ENCODE results near the gene KRT86. TPM values are rescaled to one million over a fixed set of nuclear protein-coding genes. Genes with fewer than 3 reads are reported as not detected.

The KRT86 gene
- total RNA-seq, 2 experiments from 2014 or later = 0.14 TPM; not detected in 1

Other genes with a start within 250 kb of the KRT86 start
- 1 to 10 TPM; 8.6 to 8.8 TPM for gene NR4A1, start 223.2 kb upstream of the KRT86 start, total RNA-seq
- 10 to 100 TPM; 25.2 to 28.8 TPM for gene ATG101, start 204.7 kb upstream of the KRT86 start, total RNA-seq
- gene SMIM41, start 194.9 kb upstream of the KRT86 start, total RNA-seq = not detected
- not detected for gene KRT80, start 82.6 kb upstream of the KRT86 start, total RNA-seq
- gene KRT7, start 41.4 kb upstream of the KRT86 start, total RNA-seq = 1 to 10 TPM; 8.5 to 8.9 TPM
- gene KRT81, start 16.9 kb downstream of the KRT86 start, total RNA-seq = not detected
- gene KRT83, start 46.8 kb downstream of the KRT86 start, total RNA-seq = not detected
- not detected for gene KRT85, start 92.8 kb downstream of the KRT86 start, total RNA-seq
- not detected for gene KRT84, start 111.0 kb downstream of the KRT86 start, total RNA-seq
- gene KRT82, start 131.7 kb downstream of the KRT86 start, total RNA-seq = not detected
- gene KRT75, start 159.7 kb downstream of the KRT86 start, total RNA-seq = not detected
- not detected for gene KRT6B, start 177.5 kb downstream of the KRT86 start, total RNA-seq
- gene KRT6C, start 199.2 kb downstream of the KRT86 start, total RNA-seq = not detected
- gene KRT6A, start 218.6 kb downstream of the KRT86 start, total RNA-seq = not detected
- not detected for gene KRT5, start 245.7 kb downstream of the KRT86 start, total RNA-seq

Data from activated naive CD8-positive, alpha-beta T cell treated with anti-CD3 and anti-CD28 coated beads, Interleukin-2, amount 10 ng/mL, durations not matched to agents 7 days and 5 days (primary cell).